Measurements from ENCODE around the gene CDKN2C. TPM values are rescaled to one million over a fixed set of nuclear protein-coding genes. Genes with fewer than 3 reads are reported as not detected.

The CDKN2C gene
- total RNA-seq, 4 donors from 2014 or later: 37.1 to 75.2 (median 51.2) TPM

DNA sequence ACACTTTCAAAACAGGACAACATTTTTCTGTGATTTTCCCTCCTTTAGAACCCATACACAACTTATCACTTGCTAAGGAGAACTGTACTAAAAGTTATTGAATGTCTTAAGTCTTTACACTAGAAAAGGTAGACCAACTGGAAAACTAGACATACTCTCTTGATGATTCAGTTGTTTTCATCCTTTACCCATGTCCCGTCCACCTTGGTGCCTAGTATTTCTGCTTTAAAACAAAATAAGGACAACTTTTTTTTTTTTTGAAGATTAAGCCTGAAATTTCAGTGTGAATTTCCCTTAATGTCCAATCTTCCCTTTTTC lies 4.5 kb downstream of the CDKN2C start:
- TF ChIP-seq, protein P1, sequence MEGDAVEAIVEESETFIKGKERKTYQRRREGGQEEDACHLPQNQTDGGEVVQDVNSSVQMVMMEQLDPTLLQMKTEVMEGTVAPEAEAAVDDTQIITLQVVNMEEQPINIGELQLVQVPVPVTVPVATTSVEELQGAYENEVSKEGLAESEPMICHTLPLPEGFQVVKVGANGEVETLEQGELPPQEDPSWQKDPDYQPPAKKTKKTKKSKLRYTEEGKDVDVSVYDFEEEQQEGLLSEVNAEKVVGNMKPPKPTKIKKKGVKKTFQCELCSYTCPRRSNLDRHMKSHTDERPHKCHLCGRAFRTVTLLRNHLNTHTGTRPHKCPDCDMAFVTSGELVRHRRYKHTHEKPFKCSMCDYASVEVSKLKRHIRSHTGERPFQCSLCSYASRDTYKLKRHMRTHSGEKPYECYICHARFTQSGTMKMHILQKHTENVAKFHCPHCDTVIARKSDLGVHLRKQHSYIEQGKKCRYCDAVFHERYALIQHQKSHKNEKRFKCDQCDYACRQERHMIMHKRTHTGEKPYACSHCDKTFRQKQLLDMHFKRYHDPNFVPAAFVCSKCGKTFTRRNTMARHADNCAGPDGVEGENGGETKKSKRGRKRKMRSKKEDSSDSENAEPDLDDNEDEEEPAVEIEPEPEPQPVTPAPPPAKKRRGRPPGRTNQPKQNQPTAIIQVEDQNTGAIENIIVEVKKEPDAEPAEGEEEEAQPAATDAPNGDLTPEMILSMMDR (IDR thresholded peaks at IDR 0.05; ENCODE audit: low read depth): no peak

DNA sequence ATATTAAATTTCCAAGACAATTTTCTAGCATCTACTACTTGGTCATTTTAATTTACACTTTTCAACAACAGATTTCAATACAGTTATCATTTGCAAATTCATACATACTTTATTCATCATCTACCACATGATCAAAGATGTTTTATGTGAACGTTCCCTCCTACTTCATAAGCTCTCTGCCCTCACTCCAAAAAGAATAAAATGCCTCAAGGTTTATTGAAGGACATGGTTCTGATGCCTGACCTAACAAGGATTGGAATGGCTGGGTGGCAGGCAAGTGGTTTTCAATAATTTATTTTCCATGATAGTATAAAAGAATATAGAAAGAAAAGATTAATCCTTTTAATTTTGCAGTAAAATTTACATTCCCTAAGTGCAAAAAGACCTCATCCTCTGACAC lies 5.4 kb downstream of the CDKN2C start:
- TF ChIP-seq, protein P1 (IDR thresholded peaks at IDR 0.05; ENCODE audit: low read depth): no peak

DNA sequence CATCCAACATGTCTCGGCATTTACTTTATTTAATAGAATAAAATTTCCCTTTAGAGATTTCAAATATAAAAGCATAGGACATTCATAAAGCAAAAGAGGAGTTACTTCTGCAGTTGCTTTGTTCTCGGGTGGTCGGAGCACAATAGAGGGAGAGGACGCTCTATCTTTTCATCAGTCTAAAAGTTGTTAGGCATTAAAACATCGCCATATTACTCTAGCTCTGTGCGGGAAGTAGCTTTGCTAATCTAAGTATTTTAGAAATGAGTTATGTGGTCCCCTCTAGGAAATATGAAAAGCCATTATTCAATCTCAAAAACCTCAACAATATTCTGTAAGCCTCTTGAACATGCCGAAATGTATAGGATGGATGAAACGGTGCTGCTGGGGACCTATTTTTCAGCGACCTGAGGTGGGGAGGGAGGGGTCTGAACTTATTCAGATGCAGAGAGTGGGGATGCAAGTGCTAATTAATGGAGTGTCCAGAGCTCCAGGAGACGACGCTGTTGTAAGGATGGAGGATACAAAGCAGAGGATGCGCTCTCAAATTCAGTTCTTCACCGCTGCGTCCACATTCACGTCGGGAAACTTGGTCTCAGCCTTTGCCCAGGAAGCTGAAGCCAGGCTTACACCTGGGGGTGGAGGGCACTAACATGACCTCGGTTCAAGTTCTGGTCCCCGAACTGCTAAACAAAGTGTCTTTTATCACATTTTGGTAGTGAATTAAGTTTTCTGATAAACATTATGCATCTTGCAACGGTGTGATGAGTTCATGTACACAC lies 6.3 kb downstream of the CDKN2C start:
- TF ChIP-seq, protein P1 (IDR thresholded peaks at IDR 0.05; ENCODE audit: low read depth): no peak

DNA sequence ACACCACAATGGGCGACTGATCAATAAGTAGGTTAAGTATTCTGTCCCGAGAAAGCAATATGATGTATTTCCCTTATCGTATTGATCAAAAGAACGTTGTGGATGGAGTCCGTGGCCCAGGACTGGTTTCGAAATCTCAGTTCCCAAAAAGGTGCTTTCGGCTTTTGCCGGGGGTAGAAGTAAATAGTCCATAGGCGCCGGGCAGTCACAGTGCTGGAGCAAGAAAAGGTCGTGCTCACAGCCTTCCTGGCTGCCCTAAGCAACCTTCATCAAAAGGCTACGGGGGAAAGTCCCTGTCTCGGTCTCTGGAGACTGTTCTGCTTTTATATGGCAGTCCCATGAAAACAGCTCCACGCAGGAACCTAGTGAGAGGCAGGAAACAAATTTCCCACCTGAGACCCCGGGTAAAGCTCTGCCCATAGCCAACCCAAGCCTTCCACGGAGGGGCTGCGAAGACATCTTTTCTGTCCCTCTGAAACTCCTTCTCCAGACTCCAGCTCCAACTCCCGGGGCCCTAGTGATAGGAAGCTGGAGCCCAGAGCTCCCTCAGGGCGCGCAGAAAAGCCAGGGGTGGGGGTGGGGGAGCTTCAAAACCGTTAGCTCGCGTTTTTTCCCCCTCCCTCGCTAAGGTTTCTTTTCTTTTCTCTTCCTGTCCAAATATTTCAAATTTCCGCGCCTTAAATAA lies 7.0 kb downstream of the CDKN2C start:
- TF ChIP-seq, protein P1 (IDR thresholded peaks at IDR 0.05; ENCODE audit: low read depth): no peak

DNA sequence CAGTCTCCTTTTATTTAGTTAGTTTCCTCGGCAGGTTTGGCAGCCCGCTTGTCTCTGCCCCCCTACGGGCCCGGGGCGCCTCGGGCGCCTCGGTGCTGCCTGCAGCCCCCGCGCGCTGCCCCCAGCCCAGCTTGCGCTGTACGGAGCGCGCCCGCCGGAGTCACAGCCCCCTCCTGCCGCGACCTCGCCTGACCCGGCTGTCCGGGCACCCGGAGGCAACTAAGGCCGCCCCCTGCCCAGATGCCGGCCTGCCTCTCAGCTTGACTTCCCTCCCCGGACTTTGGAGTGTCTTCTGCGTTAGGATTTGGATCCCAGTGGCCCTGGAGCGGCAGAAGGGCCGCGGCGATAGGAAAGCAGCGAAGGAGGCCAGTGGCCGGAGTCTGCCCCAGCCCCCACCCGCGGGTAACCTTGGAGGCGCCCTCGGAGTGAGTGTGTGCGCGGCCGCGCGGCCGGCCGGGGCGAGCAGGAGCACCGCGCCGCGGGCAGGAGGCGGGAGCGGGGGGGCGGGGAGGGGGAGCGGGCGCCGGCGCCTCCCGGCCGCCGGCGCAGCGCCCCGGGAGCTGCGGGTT lies 7.6 kb downstream of the CDKN2C start:
- TF ChIP-seq, protein P1 (IDR thresholded peaks at IDR 0.05; ENCODE audit: low read depth): no peak

DNA sequence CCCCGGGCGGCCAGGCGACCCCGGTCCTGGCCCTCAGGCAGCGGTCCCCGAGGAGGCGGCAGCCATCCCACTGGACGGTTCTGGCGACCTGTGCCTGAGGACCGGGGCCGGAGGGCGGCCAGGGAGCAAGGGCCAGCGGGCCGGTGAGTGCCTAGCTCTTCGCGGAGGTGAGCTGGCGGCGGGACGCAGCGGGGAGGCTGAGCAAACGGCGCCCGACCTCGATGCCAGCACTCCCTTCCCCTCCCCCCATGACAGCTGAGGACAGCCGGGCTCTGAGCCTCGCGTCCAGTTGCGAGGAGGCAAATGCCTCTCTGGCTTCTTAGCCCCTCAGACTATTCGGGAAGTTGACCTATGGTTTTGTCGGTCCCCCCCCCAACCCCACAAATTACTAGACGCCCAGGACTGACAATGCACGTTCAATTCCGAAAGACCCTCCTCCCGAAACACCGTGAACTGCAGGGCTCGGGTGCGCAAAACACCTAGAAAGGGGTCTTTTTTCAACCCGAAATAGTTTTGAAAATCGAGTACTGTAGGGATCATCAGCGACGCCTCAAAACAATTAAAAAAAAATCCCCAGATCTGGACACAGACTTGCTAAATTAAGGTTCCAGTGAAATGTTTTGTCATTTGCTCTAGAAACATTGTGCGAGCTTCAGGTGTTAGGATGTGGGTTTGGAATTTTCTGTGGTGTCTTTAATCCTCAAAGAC lies 8.3 kb downstream of the CDKN2C start:
- TF ChIP-seq, protein P1 (IDR thresholded peaks at IDR 0.05; ENCODE audit: low read depth): no peak

Data from subcutaneous adipose tissue (tissue), 4 donors.